Neutrophil (primary cell): Measurements from ENCODE around the gene NKX1-2.

Experiments
- H3K27ac ChIP-seq: fragments of 200-600 bp; sonication (generic); 2 replicates; pipeline ENCODE4 v1.5.1; 2016; ENCODE audit warnings: mild to moderate bottlenecking, moderate library complexity
- H3K27me3 ChIP-seq: fragments of 200-600 bp; sonication (generic); 2 replicates; pipeline ENCODE4 v1.6.0; 2016; ENCODE audit warnings: mild to moderate bottlenecking
- H3K36me3 ChIP-seq: fragments of 200-600 bp; sonication (generic); 2 replicates; pipeline ENCODE4 v1.5.1; 2017
- H3K4me1 ChIP-seq, 2 experiments: fragments of 200-600 bp in 1 of 2; sonication (generic) in 1 of 2; 1 replicate in 1 of 2; 2 replicates in 1 of 2; pipeline versions ENCODE4 v1.5.1 to v1.6.1; 2013 to 2016; ENCODE audit warnings: low read depth in 1 of 2, low read length in 1 of 2, mild to moderate bottlenecking in 1 of 2, moderate library complexity in 1 of 2; ENCODE audit not compliant: control insufficient read depth in 1 of 2, insufficient read depth in 1 of 2
- H3K4me3 ChIP-seq, 2 experiments: fragments of 200-600 bp in 1 of 2; sonication (generic) in 1 of 2; 1 replicate in 1 of 2; 2 replicates in 1 of 2; pipeline ENCODE4 v1.5.1; 2013 to 2016; ENCODE audit warnings: low read depth in 1 of 2, low read length in 1 of 2, mild to moderate bottlenecking in 1 of 2, moderate library complexity in 1 of 2
- H3K9me3 ChIP-seq: fragments of 200-600 bp; sonication (generic); 2 replicates; pipeline ENCODE4 v1.5.1; 2016
- CTCF ChIP-seq: fragments of 200-600 bp; sonication (generic); IDR thresholded peaks from 2 replicates; pipeline ENCODE4 v1.5.1; 2016; ENCODE audit warnings: antibody characterized with exemption

Gene NKX1-2

GRCh38 chr10:124481717-124482116 lies 31.9 kb upstream of the NKX1-2 start:
- Histone ChIP-seq H3K4me3 (no peak overlapping the region), H3K27ac (no peak overlapping the region), H3K36me3 (no peaks in the 10 kb centered on the region), H3K9me3 (no peaks in the 10 kb centered on the region), H3K27me3 (no peaks in the 10 kb centered on the region), H3K4me1 (no peaks in the 10 kb centered on the region)
- TF ChIP-seq CTCF: no peak

GRCh38 chr10:124480860-124481259 lies 31.0 kb upstream of the NKX1-2 start:
- no peak for TF ChIP-seq CTCF
- Histone ChIP-seq H3K4me1 (no peaks in the 10 kb centered on the region), H3K36me3 (no peaks in the 10 kb centered on the region), H3K27me3 (no peaks in the 10 kb centered on the region), H3K4me3 (no peak overlapping the region), H3K27ac (no peak overlapping the region), H3K9me3 (no peaks in the 10 kb centered on the region)

- Histone ChIP-seq H3K36me3 (no peaks in the 10 kb centered on the region), H3K4me3 (no peak overlapping the region), H3K9me3 (no peaks in the 10 kb centered on the region), H3K27ac (no peak overlapping the region), H3K4me1 (no peaks in the 10 kb centered on the region), H3K27me3 (no peaks in the 10 kb centered on the region)
- no peak for TF ChIP-seq CTCF
Measured at GRCh38 chr10:124478515-124478914, 28.7 kb upstream of the NKX1-2 start.

- H3K36me3 ChIP-seq: no peaks in the 10 kb centered on the region
- no peaks in the 10 kb centered on the region for H3K4me1 ChIP-seq
- no peaks in the 10 kb centered on the region for H3K27me3 ChIP-seq
- no peaks in the 10 kb centered on the region for H3K9me3 ChIP-seq
- no peak for TF ChIP-seq CTCF
- no peak overlapping the region for H3K27ac ChIP-seq
- H3K4me3 ChIP-seq: no peak overlapping the region
Measured at GRCh38 chr10:124477614-124478363, 28.0 kb upstream of the NKX1-2 start.

- H3K27me3 ChIP-seq: no peaks in the 10 kb centered on the region
- no peaks in the 10 kb centered on the region for H3K4me1 ChIP-seq
- TF ChIP-seq CTCF: no peak
Measured at GRCh38 chr10:124476043-124476725, 26.3 kb upstream of the NKX1-2 start.

More at GRCh38 chr10:124476043-124476725, 26.3 kb upstream of the NKX1-2 start:
- Histone ChIP-seq H3K4me3 (no peak overlapping the region), H3K36me3 (no peaks in the 10 kb centered on the region), H3K27ac (no peak overlapping the region), H3K9me3 (no peaks in the 10 kb centered on the region)
